NCI-H526 treated with DMSO at 0.1 percent for 48 hours (cell line): ENCODE results near the gene COL9A3.
"Not testable (repeated sequence)": the region's sequence is repeated elsewhere in the genome, so short reads cannot be mapped to it uniquely, and the experiment has no call there.

Experiments used
- DNase-seq: peaks from one replicate; lab custom pipeline; 2025; lab: John Stamatoyannopoulos, UW

COL9A3 gene

DNA sequence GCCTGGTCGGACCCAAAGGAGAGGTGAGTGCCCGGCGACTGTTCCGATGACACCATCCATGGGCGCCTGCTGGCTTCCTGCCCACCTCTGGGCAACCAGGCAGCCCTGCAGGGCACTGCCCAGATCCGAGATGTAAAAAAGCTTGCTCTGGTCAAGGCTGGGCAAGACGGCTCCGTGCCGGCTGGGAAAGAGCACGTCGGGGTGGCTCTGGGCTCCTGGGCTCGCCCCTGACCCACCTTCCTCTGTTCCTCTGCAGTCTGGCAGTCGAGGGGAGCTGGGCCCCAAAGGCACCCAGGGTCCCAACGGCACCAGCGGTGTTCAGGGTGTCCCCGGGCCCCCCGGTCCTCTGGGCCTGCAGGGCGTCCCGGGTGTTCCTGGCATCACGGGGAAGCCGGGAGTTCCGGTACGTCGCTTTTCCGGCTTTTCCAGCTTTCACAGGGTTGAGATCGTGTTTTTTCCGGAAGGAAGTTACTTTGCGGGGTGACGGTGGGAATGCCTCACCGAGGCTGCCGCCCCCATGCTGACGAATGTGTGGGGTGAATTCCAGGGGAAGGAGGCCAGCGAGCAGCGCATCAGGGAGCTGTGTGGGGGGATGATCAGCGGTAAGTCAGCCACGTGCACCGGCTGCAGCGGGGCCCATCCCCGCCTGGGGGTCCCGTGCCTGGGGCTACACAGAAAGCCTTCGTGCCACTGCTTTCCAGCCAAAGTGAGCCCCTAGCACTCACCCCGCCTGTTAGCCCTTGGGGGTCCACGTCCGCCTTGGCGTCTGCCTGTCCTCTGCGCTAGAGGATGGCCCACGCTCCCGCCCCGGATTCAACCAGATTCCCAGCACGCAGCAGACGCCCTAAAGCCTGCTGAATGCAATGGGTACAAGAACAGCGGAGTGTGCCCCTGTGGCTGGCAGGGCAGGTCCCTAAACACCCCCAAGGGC is 19.3 kb downstream of the COL9A3 start:
- no peak for DNase-seq

DNA sequence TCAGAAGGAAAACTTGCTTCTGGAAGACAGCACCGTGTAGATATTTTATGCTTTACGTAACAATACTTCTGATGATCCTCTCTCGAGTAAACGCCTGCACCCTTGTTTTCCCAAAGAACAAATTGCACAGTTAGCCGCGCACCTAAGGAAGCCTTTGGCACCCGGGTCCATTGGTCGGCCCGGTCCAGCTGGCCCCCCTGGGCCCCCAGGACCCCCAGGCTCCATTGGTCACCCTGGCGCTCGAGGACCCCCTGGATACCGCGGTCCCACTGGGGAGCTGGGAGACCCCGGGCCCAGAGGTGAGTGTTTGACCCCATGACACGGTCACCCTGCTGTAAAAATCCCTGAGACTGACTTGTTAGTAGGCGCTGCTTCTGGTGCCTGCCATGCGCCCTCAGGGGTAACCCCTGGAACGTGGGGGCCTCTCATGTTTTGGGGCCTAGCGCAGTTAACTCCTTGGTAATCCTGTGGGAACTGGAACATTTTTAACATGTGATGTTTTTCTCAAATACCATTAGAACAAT is 20.2 kb downstream of the COL9A3 start:
- no peak for DNase-seq

DNA sequence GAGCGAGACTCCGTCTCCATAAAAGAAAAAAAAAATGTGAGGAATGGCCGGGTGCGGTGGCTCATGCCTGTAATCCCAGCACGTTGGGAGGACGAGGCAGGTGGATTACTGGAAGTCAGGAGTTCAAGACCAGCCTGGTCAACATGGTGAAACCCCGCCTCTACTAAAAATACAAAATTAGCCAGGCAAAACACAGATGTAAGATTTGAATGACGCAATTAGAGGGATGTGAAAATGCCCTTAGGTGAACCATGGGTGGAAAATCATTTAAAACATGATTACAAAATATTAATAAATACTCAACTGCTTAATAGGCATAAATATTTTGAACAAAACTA is 20.9 kb downstream of the COL9A3 start:
- no peak for DNase-seq

DNA sequence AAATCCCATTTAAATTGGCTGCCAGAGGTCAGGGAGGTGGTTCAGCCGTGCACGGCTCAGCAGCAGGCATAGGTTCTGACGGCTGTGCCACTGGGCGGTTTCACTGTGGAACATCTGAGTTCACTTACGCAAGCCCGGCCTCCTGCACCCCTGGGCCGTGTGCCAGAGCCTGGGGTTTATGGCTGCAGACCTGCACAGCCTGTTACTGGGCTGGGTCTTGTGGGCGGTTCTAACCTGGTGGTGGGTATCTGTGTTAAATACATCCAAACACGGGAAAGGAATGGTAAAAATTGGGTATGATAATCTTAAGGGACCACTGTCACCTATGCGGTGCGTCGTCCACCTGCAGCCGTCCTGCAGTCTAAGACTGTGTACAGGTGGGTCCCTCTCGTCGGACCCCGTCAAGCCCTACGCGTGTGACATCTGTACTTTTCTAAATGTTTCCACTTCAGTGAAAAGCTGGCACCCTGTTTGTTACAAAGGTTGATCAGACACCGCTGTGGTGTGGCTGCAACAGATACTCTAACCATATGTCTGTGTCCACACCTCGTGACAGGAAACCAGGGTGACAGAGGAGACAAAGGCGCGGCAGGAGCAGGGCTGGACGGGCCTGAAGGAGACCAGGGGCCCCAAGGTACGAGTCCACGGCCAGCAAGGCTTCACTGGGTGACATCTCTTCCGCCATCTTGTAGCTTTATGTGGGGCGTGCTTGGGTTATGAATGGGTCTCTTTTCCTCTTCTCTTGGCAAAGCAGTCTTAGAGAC is 21.5 kb downstream of the COL9A3 start:
- DNase-seq = no peak

DNA sequence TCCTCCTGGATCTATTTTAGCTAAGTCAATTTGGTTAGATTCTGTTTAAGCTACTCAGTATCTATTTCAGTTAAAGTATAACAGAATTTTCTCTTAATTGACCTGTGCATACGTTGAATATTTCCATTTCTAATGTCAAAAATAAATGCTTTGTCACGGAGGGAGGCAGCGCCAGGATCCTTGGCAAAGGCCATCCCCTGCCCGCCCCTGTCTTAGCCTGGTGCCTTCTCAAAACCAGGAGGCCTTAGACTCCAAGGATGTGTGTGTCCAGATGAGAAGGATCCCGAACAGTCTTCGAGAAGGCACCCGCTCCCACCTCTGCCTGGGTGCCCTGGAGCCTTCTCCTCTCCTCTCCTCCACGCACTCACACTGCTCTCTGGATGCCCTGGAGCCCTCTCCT is 22.4 kb downstream of the COL9A3 start:
- no peak for DNase-seq

DNA sequence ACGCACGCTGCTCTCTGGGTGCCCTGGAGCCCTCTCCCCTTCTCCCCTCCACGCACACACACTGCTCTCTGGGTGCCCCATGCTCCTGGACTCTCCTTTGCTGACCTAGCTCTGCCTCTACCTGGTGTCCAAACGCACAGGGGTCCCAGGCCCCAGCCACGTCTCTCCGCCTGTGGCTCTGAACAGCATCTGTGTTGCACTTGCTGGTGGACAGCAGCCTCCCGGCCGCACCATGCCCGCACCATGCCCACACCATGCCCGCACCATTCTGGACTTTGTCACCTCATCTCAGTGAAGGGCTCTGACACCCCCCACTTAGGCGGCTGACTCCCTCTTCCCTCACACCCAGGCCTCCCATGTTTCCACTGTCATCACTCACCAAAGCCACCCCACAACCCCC is 23.0 kb downstream of the COL9A3 start:
- no peak for DNase-seq

DNA sequence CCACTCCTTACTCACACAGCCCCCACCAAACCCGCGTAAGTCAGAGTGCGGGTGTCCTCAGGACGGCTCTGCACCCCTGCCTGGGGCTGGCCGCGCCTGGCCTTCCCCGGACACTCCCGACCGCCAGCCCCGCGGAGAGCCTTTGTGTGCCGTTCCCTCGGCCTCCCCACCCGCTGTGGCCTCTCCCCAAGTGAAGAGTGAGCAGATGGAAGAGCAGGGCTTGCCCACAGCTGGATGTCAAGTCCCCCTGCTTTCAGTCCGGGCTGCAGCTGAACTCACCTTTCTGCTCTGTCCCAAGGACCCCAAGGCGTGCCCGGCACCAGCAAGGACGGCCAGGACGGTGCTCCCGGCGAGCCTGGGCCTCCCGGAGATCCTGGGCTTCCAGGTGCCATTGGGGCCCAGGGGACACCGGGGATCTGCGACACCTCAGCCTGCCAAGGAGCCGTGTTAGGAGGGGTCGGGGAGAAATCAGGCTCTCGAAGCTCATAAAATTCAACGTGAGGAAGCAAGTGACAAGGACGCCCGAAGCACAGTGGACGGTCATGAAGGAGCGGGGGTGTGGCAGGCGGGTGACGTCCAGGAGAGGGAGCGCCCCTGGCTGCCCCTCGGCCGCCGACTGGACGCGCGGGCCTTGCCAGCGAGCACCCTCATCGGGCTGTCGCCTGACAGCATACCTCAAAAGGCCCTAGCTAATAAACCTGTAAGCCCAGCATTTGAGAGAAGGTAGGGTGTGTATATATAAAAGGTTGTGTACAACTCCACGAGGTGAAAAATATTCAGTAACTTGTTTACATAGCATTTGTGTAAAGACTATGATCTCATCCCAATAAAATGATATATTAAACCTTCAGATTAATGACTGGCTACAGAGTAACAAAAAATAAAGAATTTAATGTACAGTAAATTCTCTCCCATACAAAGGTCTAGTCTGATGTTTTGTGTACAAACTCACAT is 23.7 kb downstream of the COL9A3 start:
- DNase-seq = no peak

DNA sequence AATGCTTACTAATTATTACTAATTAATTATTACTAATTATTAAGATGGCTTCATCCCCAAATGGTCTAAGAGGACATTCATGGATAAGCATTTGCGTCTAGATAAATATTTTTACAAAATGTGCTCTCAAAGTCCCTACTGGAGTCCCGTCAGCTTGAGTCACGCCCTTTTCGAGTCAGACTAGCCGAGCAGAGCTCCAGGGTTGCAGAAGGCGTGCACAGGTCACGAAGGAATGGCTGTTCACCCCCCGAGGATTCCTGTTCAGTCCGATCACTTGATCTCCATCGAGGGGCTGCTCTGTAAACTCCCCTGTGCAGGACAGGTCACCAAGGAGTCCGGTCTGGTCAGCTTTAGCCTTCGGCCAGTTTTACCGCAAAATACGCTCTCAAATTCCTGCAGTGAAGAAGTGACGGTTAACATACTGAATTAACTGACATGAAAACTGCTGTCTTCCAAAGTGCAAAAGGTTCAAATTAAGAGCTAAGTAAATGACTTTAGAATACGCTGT is 24.9 kb downstream of the COL9A3 start:
- no peak for DNase-seq

DNA sequence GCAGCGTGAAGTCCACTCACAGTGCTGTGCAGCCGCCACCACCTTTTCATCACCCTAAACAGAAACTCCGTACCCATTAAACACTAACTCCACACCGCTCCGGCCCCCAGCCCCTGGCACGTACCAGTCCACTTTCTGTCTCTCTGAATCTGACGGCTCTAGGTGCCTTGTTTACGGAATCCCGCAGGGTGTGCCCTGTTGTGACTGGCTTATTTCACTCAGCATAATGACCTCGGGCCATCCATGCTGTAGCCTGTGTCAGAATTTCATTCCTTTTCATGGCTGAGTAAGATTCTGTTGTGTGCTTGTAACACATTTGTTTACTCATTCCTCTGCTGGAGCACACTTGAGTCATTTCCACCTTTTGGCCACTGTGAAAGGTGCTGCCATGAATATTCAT is 26.8 kb downstream of the COL9A3 start:
- no peak for DNase-seq

DNA sequence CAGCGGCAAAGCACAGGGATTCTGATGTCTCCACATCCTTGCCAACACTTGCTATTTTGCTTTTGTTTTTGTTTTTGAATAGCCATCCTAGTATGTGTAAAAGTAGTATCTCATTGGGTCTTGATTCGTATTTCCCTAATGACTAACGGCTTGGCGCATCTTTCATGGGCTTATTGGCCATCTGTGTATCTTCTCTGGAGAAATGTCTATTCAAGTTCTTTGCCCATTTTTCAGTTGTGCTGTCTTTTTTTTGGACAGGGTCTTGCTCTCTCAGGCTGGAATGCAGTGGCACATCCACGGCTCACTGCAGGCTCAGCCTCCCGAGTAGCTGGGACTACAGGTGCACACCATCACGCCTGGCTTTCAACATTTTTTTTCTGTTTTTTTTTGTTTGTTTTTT is 27.3 kb downstream of the COL9A3 start:
- DNase-seq = no peak

DNA sequence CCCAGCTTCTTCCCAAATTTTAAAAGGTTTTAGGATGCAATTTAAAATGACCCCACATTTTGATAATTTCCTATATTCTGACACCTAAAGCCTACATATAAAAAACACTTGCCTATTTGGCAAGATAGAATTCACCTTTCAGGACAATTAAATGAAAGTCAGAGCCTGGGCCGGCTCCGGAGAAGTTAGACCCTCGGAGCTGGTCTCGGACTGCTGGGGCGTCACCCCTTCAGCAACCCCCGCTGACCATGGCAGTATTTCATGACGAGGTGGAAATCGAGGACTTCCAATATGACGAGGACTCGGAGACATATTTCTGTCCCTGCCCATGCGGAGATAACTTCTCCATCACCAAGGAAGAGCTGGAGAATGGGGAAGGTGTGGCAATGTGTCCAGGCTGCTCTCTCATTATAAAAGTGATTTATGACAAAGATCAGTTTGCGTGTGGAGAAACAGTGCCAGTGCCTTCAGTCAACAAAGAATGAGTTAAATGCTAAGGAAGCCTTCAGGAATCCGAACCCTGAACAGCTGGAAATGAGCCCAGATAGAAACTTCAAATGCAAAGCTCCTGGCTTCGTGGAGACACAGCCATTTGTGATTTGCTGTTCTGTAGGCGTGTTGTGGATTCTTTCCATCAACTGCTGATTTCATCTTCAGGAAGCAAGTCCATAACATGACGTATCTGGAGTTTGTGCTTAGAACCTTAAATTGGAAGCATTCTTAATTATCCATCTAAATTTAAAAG is 28.7 kb downstream of the COL9A3 start:
- DNase-seq = no peak

DNA sequence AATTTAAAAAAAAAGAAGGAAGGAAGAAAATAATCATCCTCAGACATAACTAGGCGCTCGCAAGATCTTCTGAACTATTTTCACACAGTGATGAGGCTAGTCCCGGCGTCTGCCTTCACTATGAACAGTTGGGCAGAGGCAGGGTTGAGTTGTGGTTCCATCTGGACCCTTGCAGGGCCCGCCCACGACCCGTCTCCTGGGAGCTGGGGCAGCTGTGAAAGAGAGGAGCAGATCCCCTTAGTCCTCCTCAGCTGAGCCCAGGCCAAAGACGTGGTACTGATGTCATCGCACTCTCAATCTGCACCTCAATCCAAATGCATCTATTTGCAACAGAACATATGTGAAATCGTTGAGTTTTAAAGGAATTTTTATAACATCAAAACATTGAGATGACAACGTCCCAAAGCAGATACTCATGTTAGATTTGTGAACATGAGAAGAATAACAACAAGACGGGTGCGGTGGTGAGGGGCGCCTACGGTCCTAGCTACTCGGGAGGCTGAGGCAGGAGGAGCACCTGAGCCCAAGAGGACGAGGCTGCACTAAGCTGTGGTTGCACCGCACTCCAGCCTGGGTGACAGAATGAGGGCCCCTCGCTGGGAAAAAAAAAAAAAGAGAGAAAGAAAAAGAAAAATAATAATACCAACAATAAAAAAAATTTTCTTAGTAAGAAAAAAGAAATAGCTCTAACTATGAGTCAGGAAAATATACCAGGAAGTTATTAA is 29.5 kb downstream of the COL9A3 start:
- DNase-seq = no peak

DNA sequence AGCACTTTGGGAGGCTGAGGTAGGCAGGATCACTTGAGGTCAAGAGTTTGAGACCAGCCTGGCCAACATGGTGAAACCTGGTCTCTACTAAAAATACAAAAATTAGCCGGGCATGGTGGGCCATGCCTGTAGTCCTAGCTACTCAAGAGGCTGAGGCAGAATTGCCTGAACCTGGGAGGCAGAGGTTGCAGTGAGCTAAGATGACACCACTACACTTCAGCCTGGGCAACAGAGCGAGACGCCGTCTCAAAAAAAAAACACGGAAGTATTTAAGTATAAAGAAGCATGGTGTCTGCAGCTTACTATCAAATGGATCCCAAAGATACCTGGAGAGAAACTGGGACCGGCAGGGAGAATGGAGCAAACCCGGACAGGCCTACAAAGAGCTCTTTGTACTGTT is 32.1 kb downstream of the COL9A3 start:
- not testable (repeated sequence) for DNase-seq

DNA sequence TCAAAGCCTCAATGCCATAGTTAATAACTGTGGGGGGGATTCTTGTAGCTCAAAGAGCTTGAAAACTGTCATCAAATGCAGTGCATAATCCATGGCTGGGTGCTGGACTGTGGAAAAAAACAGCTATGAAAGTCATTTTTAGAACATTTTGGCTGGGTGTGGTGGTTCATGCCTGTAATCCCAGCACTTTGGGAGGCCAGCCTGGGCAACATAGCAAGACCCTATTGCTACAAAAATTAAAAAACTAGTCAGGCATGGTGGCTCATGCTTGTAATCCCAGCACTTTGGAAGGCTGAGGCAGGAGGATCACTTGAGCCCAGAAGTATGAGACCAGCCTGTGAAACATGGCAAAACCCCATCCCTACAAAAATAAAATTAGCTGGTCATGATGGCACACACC is 32.6 kb downstream of the COL9A3 start:
- DNase-seq = no peak

DNA sequence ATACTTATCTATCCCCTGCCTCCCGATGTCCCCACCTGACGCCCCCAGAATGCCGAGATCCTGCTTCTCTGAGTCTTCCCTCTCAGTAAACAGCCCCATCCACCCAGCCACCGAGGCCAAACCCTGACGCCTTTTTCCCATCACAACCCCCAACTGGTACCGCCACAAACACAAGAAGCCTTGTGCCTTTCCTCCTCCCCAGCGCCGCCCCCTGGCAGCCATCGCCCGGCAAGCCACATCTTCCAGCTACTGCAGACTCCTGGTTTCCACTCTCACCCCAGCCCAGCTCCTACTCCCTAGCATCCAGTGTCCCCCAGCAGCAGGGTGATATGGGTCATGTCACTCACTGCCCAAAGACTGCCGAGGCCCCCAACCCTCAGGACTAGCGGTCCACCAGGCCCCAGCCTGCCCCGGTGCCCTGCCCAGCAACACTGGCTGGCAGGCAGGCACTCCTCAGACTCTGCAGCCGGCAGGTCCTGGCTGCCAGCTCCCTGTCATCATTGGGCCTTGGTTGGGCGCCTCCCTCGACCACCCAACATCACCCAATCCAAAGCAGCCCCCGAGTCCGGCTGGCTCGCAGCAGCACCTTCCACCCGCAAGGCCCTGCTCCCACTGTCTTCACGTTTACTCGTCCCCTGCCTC is 33.6 kb downstream of the COL9A3 start:
- DNase-seq = no peak

DNA sequence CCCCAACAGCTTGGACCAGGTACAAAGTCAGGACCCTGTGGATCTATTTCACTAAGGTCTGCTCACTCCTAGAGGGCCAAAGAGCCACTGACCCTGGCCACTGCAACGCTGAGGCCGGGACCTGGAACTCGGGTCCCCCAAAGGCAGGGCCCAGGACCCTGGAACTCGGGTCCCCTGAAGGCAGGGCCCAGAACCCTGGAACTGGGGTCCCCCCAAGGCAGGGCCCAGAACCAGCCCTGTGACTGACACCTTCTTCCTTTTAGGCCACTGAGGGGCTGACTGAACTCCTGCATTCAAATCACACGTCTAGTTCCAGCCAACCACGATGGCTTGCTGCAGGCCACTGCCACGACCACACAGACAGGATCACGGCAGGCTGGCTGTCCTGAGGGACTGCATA is 35.3 kb downstream of the COL9A3 start:
- no peak for DNase-seq

DNA sequence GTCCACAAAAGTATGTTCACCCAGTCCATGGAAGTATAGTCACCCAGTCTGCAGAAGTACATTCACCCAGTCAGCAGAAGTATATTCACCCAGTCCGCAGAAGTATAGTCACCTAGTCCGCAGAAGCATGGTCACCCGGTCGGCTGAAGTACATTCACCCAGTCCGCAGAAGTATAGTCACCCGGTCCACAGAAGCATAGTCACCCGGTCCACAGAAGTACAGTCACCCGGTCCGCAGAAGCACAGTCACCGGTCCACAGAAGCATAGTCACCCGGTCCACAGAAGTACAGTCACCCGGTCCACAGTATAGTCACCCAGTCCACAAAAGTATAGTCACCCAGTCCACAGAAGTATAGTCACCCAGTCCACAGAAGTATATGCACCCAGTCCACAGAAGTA is 36.0 kb downstream of the COL9A3 start:
- no peak for DNase-seq

DNA sequence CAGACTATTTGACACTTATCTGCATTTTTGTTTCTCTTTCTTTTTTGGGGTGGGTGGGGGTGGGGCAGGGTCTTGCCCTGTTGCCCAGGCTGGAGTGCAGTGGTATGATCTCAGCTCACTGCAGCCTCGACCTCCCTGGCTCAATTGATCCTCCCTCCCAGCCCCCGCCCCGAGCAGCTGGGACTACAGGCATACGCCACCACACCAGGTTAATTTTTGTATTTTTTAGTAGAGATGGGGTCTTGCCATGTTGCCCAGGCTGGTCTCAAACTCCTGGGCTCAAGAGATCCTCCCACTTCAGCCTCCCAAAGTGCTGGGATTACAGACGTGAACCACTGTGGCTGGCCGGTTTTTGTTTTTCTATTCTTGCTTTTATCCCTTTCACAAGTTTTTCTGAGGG is 36.5 kb downstream of the COL9A3 start:
- not testable (repeated sequence) for DNase-seq

DNA sequence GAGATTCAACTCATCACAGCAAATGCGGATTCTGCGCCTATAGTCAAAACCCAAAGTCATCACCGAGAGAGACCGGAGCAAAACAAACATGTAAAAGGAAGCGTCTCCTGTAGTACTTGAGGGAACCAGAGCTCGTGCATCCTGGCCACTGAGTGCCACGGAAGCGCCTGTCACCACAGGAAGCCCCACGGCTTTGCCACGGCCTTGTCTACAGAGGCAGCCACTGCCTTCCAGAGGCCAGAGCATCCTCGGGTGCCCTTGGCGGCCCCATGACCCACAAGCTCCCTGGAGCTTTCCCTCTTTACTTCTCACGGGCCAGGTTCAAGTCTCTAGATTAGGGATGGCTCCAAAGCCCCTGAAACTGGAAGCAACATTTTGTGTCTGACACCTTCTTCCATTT is 37.3 kb downstream of the COL9A3 start:
- DNase-seq = no peak

DNA sequence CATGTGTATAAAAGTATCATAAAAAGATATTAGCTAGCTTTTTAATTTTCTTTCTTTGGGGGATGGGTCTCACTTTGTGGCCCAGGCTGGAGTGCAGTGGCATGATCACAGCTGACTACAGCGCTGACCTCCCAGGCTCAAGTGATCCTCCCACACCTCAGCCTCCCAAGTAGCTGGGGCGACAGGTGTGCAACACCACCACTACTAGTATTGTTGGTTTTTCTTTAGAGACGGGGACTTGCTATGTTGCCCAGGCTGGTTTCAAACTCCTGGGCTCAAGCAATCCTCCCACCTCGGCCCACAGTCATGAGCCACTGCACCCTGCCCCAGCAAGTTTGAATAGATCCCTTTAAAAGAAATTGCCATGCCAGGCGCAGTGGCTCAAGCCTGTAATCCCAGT is 38.3 kb downstream of the COL9A3 start:
- DNase-seq = no peak
